GM12875 (cell line): ENCODE results near the gene TMEM117.
A peak's percentile ranks its signal among the peaks of the same experiment; 100 is the strongest.

Source experiments
- H3K4me3 ChIP-seq: one replicate; pipeline ENCODE4 v1.5.1; 2011; ENCODE audit warnings: low read depth, low read length, control low read depth
- TF ChIP-seq, protein P1 (sequence below): IDR thresholded peaks from 2 replicates; pipeline ENCODE4 v1.5.1; 2011; ENCODE audit warnings: low read depth, mild to moderate bottlenecking, control low read depth, inconsistent platforms, low read length, moderate library complexity, borderline replicate concordance; ENCODE audit not compliant: insufficient read depth

TMEM117 gene

DNA sequence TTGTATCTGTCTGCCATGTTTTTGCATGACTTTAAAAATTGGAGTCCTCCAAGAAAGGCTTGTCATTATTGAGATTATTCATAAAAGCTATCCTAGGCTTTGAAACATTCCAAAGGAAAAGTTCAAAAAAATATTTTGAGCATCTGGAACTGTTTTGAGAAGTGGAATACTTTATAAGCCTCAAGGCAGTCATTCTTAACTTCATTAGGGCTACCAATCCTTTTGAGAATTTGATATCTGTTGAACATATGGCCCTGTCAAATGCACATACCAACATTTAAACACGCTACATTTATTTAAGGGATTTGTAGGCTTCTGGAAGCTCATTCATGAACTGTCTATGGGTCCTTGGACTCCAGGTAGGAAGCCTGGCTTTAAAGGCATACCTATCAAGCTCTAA lies 77.0 kb downstream of the TMEM117 start:
- no peak overlapping the region for H3K4me3 ChIP-seq
- TF ChIP-seq, protein P1, sequence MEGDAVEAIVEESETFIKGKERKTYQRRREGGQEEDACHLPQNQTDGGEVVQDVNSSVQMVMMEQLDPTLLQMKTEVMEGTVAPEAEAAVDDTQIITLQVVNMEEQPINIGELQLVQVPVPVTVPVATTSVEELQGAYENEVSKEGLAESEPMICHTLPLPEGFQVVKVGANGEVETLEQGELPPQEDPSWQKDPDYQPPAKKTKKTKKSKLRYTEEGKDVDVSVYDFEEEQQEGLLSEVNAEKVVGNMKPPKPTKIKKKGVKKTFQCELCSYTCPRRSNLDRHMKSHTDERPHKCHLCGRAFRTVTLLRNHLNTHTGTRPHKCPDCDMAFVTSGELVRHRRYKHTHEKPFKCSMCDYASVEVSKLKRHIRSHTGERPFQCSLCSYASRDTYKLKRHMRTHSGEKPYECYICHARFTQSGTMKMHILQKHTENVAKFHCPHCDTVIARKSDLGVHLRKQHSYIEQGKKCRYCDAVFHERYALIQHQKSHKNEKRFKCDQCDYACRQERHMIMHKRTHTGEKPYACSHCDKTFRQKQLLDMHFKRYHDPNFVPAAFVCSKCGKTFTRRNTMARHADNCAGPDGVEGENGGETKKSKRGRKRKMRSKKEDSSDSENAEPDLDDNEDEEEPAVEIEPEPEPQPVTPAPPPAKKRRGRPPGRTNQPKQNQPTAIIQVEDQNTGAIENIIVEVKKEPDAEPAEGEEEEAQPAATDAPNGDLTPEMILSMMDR = no peak

DNA sequence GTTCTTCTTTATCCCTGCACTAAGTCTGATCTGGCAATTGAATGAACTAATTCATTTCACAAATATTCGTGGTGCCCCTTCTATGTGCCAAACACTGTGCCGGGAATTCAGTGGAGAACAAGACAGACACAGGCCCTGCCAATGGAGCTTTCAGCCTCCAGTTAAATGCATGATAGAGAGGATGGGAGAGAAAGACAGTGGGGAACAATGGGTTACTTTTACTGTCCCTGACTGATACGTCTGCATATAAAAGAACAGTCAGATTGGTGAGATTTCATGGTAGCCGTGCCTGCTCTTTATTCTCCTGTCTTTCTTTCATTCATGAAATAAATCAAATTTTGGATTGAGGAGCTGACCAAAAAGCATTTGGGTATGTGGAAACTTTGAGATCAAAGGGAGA lies 78.5 kb downstream of the TMEM117 start:
- TF ChIP-seq, protein P1 = no peak
- no peak overlapping the region for H3K4me3 ChIP-seq

DNA sequence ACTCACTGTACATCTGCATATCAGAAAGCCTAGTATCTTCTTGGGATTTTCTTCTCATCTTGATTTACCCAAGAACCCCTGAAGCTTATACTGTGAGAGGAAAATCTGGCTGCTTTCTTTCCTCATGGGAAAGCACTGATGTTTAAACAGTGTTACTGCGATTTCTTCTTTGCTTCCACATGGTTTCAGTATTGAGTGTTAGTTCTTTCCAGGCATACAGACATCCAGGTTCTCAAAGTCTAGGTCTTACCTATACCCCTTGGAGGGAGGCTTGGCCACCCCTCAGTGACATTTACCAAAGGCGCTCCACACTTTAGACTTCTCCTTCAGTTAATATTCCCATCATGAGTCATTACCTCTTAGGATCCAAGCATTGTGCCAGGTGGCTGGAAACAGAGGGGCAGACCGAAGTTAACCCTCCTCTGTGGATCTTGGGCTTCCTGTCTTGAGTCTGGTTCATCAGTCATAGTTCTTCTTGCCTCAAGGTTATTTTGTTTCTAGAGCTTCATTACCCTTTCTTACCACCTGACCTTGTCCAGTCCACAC lies 79.1 kb downstream of the TMEM117 start:
- no peak overlapping the region for H3K4me3 ChIP-seq
- TF ChIP-seq, protein P1 = 0 out of 2 replicates have a peak, but pooled peaks have one; percentile 11

DNA sequence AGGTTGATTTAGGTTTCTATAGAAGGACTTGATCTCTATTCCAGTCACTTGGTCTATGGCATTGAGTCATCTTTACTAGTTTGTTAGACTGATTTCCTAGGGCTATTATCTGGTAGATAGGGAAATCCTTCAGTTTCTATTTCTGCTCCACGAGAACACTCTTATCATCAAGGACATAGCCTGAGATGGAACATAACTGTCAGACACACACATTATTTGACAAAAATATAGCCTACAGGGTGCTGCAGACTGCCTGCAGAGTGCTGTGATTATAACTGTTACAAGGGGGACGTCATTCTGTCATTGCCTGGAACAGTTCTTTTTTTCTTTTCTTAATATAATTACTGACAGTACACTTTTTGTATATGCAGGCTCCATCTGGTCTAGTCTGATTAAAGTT lies 82.0 kb downstream of the TMEM117 start:
- TF ChIP-seq, protein P1 = no peak
- H3K4me3 ChIP-seq = no peak overlapping the region

DNA sequence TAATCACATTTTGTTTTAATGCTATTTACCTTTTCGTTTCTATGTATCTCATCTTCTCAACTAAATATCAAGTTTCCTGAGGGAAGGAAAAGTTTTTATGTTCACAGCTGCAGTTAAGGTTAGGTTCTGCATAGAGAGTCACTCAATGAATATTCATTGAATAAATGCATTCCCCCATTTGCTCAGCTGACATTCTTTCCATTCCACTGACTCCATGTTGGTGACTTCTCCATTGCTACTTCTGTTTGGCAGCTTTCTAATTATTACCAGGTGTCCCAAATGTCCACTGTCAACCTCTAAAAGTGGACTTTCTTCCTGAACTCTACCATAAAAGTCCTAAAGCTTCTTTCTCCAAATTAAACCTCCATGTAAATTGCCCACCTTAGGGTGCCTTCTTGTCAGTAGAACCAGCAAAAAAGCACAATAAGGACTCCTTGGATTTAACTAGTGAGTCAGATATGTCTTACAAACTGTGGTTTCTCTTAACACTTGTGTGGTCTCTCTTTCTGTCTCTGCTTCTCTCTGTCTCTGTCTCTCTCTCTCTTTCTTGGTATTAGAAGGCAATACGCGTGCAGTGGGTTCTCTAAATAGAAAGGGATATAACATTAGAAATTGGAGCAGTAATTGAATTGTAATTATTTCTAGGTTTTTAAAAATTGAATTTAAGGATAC lies 85.9 kb downstream of the TMEM117 start:
- TF ChIP-seq, protein P1 = no peak
- no peak overlapping the region for H3K4me3 ChIP-seq

DNA sequence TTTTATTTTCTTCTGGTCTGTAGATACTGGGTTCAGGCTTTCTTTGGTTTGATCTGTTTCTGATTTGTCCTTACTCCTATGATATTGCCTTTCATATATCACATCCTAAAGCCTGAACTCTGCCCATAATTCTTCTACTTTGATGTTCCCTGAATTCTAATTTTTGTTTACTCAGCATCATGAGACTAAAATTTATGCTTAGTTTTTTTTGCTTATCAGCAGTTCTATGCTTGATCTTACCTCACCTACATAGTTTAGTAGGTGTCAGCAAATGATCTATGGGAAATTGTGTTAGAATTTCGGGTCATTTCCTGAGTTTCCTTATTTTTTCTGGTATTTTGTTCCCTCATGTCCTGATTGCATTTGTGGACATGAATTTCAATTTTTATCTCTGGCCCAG lies 94.2 kb downstream of the TMEM117 start:
- TF ChIP-seq, protein P1 = no peak
- H3K4me3 ChIP-seq = no peak overlapping the region

DNA sequence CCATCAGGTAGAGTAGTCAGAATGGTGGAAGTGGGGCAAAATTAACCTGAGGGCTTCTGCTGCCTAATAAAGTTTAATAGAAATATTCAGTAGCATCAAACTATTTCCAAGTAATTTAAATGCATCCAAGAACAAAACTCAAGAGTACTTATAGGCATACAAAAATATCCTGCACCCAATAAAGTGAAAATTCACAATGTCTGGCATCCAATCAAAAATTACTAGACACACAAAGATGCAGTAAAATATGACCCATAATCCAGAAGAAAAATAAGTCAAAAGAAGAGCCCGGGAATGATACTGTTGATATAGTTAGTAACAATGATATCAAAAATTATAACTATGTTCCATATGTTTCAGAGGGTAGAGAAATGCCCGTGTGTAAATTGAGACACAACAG lies 95.3 kb downstream of the TMEM117 start:
- TF ChIP-seq, protein P1 = no peak
- H3K4me3 ChIP-seq = no peak overlapping the region
